GM23338 (cell line): Measurements from ENCODE around the gene GLIS2. TPM values are rescaled to one million over a fixed set of nuclear protein-coding genes. Genes with fewer than 3 reads are reported as not detected.

Experiments
- EZH2 ChIP-seq: fragments of 200-600 bp; sonication (generic); IDR thresholded peaks from one replicate; pipeline ENCODE4 v1.8.0; 2017; ENCODE audit warnings: antibody characterized with exemption, mild to moderate bottlenecking, low read depth; ENCODE audit not compliant: unreplicated experiment
- NANOG ChIP-seq: IDR thresholded peaks from 2 replicates; pipeline ENCODE4 v1.6.1; 2016; ENCODE audit warnings: antibody characterized with exemption, borderline replicate concordance
- POLR2AphosphoS5 ChIP-seq: IDR thresholded peaks from 2 replicates; pipeline ENCODE4 v1.6.1; 2016; ENCODE audit warnings: antibody characterized with exemption, low read depth
- STAT1 ChIP-seq: IDR thresholded peaks from one replicate; pipeline ENCODE4 v1.6.1; 2016; ENCODE audit warnings: antibody characterized with exemption; ENCODE audit not compliant: unreplicated experiment
- ZNF331 ChIP-seq: fragments of 250-450 bp; sonication (Bioruptor Pico); IDR thresholded peaks from 2 replicates; pipeline ENCODE4 v1.5.0; 2020; ENCODE audit warnings: low read depth, mild to moderate bottlenecking, moderate library complexity
- polyA plus RNA-seq: library from polyadenylated mRNA; unstranded; fragments of >200 nt; fragmentation: Nextera tagmentation; extraction: Ambion mirVana; gene quantifications from 2 replicates; pipeline ENCODE4 v1.2.1, GENCODE V29; 2016
- total RNA-seq: library from RNA; depleted of rRNA; stranded (reverse); fragments of >200 nt; shearing (Covaris generic); gene quantifications from 2 replicates; pipeline ENCODE4 v1.2.3, GENCODE V29; 2014
- TF ChIP-seq, protein P1 (sequence below): fragments of 250-450 bp; sonication (Bioruptor Pico); IDR thresholded peaks from 2 replicates; pipeline ENCODE4 v1.5.0; 2020; ENCODE audit warnings: mild to moderate bottlenecking, moderate library complexity
- TF ChIP-seq, protein P2 (sequence below), 2 experiments: fragments of 200-600 bp in 1 of 2; sonication (generic) in 1 of 2; conservative IDR thresholded peaks; 2 replicates each; pipeline versions ENCODE4 v1.5.1 to v1.6.1; 2016 to 2017; ENCODE audit warnings: antibody characterized with exemption in 2 of 2, low read depth in 2 of 2, mild to moderate bottlenecking in 2 of 2, moderate library complexity in 1 of 2

The GLIS2 gene
- total and polyA plus RNA-seq, 2 experiments from 2014 or later, result 8.2 to 10.2 TPM

- TF ChIP-seq, protein P1, sequence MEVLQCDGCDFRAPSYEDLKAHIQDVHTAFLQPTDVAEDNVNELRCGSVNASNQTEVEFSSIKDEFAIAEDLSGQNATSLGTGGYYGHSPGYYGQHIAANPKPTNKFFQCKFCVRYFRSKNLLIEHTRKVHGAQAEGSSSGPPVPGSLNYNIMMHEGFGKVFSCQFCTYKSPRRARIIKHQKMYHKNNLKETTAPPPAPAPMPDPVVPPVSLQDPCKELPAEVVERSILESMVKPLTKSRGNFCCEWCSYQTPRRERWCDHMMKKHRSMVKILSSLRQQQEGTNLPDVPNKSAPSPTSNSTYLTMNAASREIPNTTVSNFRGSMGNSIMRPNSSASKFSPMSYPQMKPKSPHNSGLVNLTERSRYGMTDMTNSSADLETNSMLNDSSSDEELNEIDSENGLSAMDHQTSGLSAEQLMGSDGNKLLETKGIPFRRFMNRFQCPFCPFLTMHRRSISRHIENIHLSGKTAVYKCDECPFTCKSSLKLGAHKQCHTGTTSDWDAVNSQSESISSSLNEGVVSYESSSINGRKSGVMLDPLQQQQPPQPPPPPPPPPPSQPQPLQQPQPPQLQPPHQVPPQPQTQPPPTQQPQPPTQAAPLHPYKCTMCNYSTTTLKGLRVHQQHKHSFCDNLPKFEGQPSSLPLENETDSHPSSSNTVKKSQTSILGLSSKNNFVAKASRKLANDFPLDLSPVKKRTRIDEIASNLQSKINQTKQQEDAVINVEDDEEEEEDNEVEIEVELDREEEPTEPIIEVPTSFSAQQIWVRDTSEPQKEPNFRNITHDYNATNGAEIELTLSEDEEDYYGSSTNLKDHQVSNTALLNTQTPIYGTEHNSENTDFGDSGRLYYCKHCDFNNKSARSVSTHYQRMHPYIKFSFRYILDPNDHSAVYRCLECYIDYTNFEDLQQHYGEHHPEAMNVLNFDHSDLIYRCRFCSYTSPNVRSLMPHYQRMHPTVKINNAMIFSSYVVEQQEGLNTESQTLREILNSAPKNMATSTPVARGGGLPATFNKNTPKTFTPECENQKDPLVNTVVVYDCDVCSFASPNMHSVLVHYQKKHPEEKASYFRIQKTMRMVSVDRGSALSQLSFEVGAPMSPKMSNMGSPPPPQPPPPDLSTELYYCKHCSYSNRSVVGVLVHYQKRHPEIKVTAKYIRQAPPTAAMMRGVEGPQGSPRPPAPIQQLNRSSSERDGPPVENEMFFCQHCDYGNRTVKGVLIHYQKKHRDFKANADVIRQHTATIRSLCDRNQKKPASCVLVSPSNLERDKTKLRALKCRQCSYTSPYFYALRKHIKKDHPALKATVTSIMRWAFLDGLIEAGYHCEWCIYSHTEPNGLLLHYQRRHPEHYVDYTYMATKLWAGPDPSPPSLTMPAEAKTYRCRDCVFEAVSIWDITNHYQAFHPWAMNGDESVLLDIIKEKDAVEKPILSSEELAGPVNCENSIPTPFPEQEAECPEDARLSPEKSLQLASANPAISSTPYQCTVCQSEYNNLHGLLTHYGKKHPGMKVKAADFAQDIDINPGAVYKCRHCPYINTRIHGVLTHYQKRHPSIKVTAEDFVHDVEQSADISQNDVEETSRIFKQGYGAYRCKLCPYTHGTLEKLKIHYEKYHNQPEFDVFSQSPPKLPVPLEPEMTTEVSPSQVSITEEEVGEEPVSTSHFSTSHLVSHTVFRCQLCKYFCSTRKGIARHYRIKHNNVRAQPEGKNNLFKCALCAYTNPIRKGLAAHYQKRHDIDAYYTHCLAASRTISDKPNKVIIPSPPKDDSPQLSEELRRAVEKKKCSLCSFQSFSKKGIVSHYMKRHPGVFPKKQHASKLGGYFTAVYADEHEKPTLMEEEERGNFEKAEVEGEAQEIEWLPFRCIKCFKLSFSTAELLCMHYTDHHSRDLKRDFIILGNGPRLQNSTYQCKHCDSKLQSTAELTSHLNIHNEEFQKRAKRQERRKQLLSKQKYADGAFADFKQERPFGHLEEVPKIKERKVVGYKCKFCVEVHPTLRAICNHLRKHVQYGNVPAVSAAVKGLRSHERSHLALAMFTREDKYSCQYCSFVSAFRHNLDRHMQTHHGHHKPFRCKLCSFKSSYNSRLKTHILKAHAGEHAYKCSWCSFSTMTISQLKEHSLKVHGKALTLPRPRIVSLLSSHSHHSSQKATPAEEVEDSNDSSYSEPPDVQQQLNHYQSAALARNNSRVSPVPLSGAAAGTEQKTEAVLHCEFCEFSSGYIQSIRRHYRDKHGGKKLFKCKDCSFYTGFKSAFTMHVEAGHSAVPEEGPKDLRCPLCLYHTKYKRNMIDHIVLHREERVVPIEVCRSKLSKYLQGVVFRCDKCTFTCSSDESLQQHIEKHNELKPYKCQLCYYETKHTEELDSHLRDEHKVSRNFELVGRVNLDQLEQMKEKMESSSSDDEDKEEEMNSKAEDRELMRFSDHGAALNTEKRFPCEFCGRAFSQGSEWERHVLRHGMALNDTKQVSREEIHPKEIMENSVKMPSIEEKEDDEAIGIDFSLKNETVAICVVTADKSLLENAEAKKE (CRISPR knock-in tag), result no peak
- TF ChIP-seq STAT1 (no peak), NANOG (no peak), EZH2 (no peak), ZNF331 (CRISPR knock-in tag) (no peak), POLR2AphosphoS5 (no peak)
- TF ChIP-seq, protein P2, sequence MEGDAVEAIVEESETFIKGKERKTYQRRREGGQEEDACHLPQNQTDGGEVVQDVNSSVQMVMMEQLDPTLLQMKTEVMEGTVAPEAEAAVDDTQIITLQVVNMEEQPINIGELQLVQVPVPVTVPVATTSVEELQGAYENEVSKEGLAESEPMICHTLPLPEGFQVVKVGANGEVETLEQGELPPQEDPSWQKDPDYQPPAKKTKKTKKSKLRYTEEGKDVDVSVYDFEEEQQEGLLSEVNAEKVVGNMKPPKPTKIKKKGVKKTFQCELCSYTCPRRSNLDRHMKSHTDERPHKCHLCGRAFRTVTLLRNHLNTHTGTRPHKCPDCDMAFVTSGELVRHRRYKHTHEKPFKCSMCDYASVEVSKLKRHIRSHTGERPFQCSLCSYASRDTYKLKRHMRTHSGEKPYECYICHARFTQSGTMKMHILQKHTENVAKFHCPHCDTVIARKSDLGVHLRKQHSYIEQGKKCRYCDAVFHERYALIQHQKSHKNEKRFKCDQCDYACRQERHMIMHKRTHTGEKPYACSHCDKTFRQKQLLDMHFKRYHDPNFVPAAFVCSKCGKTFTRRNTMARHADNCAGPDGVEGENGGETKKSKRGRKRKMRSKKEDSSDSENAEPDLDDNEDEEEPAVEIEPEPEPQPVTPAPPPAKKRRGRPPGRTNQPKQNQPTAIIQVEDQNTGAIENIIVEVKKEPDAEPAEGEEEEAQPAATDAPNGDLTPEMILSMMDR (conservative IDR thresholded peaks at IDR 0.05; ENCODE audit: low read depth in 2 of 2), result no peak
Measured at GRCh38 chr16:4380119-4381063, 64.5 kb downstream of the GLIS2 start (continued).
